H1 (cell line): Measurements from ENCODE around the gene PBX1. TPM values are rescaled to one million over a fixed set of nuclear protein-coding genes. Genes with fewer than 3 reads are reported as not detected.

Experiments used
- polyA plus RNA-seq, 7 experiments: library from polyadenylated mRNA; depleted of rRNA in 3 of 7; stranded (reverse) in 5 of 7; unstranded in 2 of 7; fragments of >200 nt in 5 of 7; fragments of 200-250 nt in 2 of 7; gene quantifications; 1 replicate in 5 of 7; 2 replicates in 1 of 7; 4 replicates in 1 of 7; pipeline versions ENCODE4 v1.2.1 to v1.2.3, GENCODE V29; 2011 to 2013; ENCODE audit warnings: missing spikeins in 2 of 7, mixed read lengths in 2 of 7
- total RNA-seq: library from RNA; stranded (reverse); fragmentation: NEBNext Ultra II Directional; extraction: Animal tissue kit (Norgen Biotek cat#: 25700); gene quantifications from 2 replicates; pipeline ENCODE4 v1.2.1, GENCODE V29; 2021
- TF ChIP-seq, protein P1 (sequence below): IDR thresholded peaks from 2 replicates; pipeline ENCODE4 v1.6.1; 2011; ENCODE audit warnings: low read length, improper control_type of control experiment
- TF ChIP-seq, protein P2 (sequence below): IDR thresholded peaks from 2 replicates; pipeline ENCODE4 v1.6.1; 2011; ENCODE audit warnings: low read depth, mild to moderate bottlenecking, low read length; ENCODE audit not compliant: insufficient read depth

Gene PBX1
- total and polyA plus RNA-seq, 2 of the 8 experiments (the other 6 are each of a cell fraction or from before 2014, with no cell fraction given) = 87.4 to 124 TPM

DNA sequence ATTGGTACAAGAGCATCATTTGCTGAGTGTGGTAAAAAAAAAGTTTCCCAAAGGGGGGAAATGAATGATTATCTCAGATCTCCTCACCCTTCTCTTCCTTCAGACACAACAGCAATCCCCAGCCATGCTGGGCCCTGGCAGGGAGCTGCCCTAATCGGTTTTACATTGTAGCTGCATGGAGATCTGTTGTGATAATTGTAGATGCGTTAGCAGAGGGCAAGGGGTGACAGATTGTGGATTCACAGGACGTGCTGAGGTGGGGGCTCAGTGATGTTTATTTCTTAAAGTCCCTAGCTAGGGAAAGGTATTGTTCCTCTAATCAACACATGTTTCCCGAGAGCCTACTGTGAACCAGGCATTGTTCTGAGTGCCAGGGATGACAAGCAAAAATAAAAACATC is 304.1 kb downstream of the PBX1 start (continued):
- TF ChIP-seq, protein P1, sequence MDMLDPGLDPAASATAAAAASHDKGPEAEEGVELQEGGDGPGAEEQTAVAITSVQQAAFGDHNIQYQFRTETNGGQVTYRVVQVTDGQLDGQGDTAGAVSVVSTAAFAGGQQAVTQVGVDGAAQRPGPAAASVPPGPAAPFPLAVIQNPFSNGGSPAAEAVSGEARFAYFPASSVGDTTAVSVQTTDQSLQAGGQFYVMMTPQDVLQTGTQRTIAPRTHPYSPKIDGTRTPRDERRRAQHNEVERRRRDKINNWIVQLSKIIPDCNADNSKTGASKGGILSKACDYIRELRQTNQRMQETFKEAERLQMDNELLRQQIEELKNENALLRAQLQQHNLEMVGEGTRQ = no peak
- TF ChIP-seq, protein P2, sequence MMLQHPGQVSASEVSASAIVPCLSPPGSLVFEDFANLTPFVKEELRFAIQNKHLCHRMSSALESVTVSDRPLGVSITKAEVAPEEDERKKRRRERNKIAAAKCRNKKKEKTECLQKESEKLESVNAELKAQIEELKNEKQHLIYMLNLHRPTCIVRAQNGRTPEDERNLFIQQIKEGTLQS = no peak
